Osteoblast (primary cell): Measurements from ENCODE around the gene SH3GL2. TPM values are rescaled to one million over a fixed set of nuclear protein-coding genes. Genes with fewer than 3 reads are reported as not detected.

ENCODE experiments used
- DNase-seq: peaks from one replicate; pipeline ENCODE4 v3.0.0; 2011; ENCODE audit warnings: low spot score, mixed read lengths; ENCODE audit not compliant: insufficient read length; ENCODE audit errors: missing footprints
- H2AFZ ChIP-seq: 2 replicates; pipeline ENCODE4 v1.6.0; 2011; ENCODE audit warnings: mild to moderate bottlenecking, low read length
- H3K27ac ChIP-seq: 2 replicates; pipeline ENCODE4 v1.5.1; 2011; ENCODE audit warnings: mild to moderate bottlenecking, low read depth, low read length, moderate library complexity
- H3K27me3 ChIP-seq: 2 replicates; pipeline ENCODE4 v1.6.0; 2012; ENCODE audit warnings: mild to moderate bottlenecking, control low read depth, inconsistent platforms, low read length, moderate library complexity; ENCODE audit not compliant: insufficient read depth
- H3K36me3 ChIP-seq: 2 replicates; pipeline ENCODE4 v1.5.1; 2011; ENCODE audit warnings: mild to moderate bottlenecking, low read length, control low read depth, moderate library complexity; ENCODE audit not compliant: insufficient read depth
- H3K4me1 ChIP-seq: 2 replicates; pipeline ENCODE4 v1.5.1; 2011; ENCODE audit warnings: mild to moderate bottlenecking, low read length, control low read depth, moderate library complexity; ENCODE audit not compliant: insufficient read depth
- H3K4me2 ChIP-seq: 2 replicates; pipeline ENCODE4 v1.6.0; 2011; ENCODE audit warnings: mild to moderate bottlenecking, low read length; ENCODE audit not compliant: insufficient read depth
- H3K4me3 ChIP-seq: fragments of 200-600 bp; sonication (generic); 3 replicates; pipeline ENCODE4 v1.5.1; 2012; ENCODE audit warnings: mild to moderate bottlenecking, low read length, inconsistent platforms; ENCODE audit not compliant: insufficient read depth
- H3K79me2 ChIP-seq: 2 replicates; pipeline ENCODE4 v1.6.0; 2012; ENCODE audit warnings: mild to moderate bottlenecking, low read length, control low read depth, inconsistent platforms; ENCODE audit not compliant: insufficient read depth
- H3K9me3 ChIP-seq: 2 replicates; pipeline ENCODE4 v1.5.1; 2011; ENCODE audit warnings: low read depth, low read length, control low read depth
- H4K20me1 ChIP-seq: 2 replicates; pipeline ENCODE4 v1.6.0; 2012; ENCODE audit warnings: mild to moderate bottlenecking, low read length, control low read depth; ENCODE audit not compliant: insufficient read depth
- CTCF ChIP-seq: IDR thresholded peaks from 2 replicates; pipeline ENCODE4 v1.5.1; 2011; ENCODE audit warnings: mild to moderate bottlenecking, low read depth, low read length, moderate library complexity; ENCODE audit errors: extremely low read depth
- total RNA-seq: library from RNA; depleted of rRNA; stranded (reverse); fragments of >200 nt; gene quantifications from 2 replicates; pipeline ENCODE4 v1.2.3, GENCODE V29; 2012

Gene SH3GL2
- total RNA-seq, 1 donor: under 0.01 TPM

GRCh38 chr9:17721954-17722353 lies 143.1 kb downstream of the SH3GL2 start:
- Histone ChIP-seq H3K27me3 (no peaks in the 10 kb centered on the region), H3K79me2 (no peaks in the 10 kb centered on the region), H3K4me2 (no peak overlapping the region), H3K27ac (no peak overlapping the region), H3K36me3 (no peaks in the 10 kb centered on the region), H4K20me1 (no peaks in the 10 kb centered on the region), H3K9me3 (no peaks in the 10 kb centered on the region), H3K4me3 (no peak overlapping the region), H2AFZ (no peak overlapping the region), H3K4me1 (no peaks in the 10 kb centered on the region)
- no peak for TF ChIP-seq CTCF
- DNase-seq: no peak

GRCh38 chr9:17723656-17724055 lies 144.8 kb downstream of the SH3GL2 start:
- DNase-seq: no peak
- Histone ChIP-seq H3K4me1 (no peaks in the 10 kb centered on the region), H3K27ac (no peak overlapping the region), H2AFZ (no peak overlapping the region), H3K4me3 (no peak overlapping the region), H3K4me2 (no peak overlapping the region), H3K27me3 (no peaks in the 10 kb centered on the region), H4K20me1 (no peaks in the 10 kb centered on the region), H3K79me2 (no peaks in the 10 kb centered on the region), H3K36me3 (no peaks in the 10 kb centered on the region), H3K9me3 (no peaks in the 10 kb centered on the region)
- no peak for TF ChIP-seq CTCF

GRCh38 chr9:17725399-17726010 lies 146.6 kb downstream of the SH3GL2 start:
- no peaks in the 10 kb centered on the region for H3K4me1 ChIP-seq
- no peak overlapping the region for H2AFZ ChIP-seq
- no peak for DNase-seq
- H3K27ac ChIP-seq: no peak overlapping the region
- no peaks in the 10 kb centered on the region for H3K36me3 ChIP-seq
- TF ChIP-seq CTCF: no peak
- no peak overlapping the region for H3K4me3 ChIP-seq
- no peaks in the 10 kb centered on the region for H3K27me3 ChIP-seq
- no peak overlapping the region for H3K4me2 ChIP-seq
- no peaks in the 10 kb centered on the region for H3K9me3 ChIP-seq
- no peaks in the 10 kb centered on the region for H4K20me1 ChIP-seq
- H3K79me2 ChIP-seq: no peaks in the 10 kb centered on the region

GRCh38 chr9:17726298-17726697 lies 147.4 kb downstream of the SH3GL2 start:
- H2AFZ ChIP-seq: no peak overlapping the region
- TF ChIP-seq CTCF: no peak
- no peaks in the 10 kb centered on the region for H3K4me1 ChIP-seq
- no peak overlapping the region for H3K27ac ChIP-seq
- H3K4me2 ChIP-seq: no peak overlapping the region
- H3K4me3 ChIP-seq: no peak overlapping the region
- H3K79me2 ChIP-seq: no peaks in the 10 kb centered on the region
- H3K36me3 ChIP-seq: no peaks in the 10 kb centered on the region
- H4K20me1 ChIP-seq: no peaks in the 10 kb centered on the region
- no peaks in the 10 kb centered on the region for H3K27me3 ChIP-seq
- no peak for DNase-seq
- H3K9me3 ChIP-seq: no peaks in the 10 kb centered on the region
